Esophagus squamous epithelium (tissue), 4 donors: Measurements from ENCODE around the gene EPG5.

ENCODE experiments used
- POLR2A ChIP-seq, 4 donors: fragments of 450-650 bp; IDR thresholded peaks; one replicate each; pipeline ENCODE4 v1.6.1; 2017; ENCODE audit warnings: antibody characterized with exemption in 4 of 4, mild to moderate bottlenecking in 4 of 4, moderate library complexity in 3 of 4
- TF ChIP-seq, protein P1 (sequence below), 6 experiments: fragments of 450-650 bp in 4 of 6; fragments of 200-600 bp in 2 of 6; sonication (generic) in 2 of 6; IDR thresholded peaks; one replicate each; pipeline ENCODE4 v1.5.1; 2016 to 2019; ENCODE audit warnings: antibody characterized with exemption in 6 of 6, mild to moderate bottlenecking in 4 of 6, moderate library complexity in 4 of 6

DNA sequence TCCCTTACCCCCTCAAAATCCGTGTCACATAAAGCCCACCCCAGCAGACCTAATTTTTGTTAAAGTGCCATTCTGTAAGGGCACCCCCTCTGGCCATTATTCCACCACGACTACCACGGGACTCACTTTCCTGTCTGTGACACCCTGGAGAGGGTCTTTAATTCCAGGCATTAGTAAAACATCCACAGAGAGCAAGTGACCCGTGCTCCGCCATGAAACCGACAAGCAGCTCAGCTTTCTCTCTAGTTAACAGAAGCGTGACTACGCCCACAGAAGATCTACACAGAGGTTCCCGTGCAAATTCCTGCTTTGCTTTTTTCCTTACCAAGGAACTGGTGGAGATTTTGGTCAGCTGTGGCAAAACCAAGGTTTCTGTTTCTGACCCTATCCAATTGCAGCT lies 137.3 kb downstream of the EPG5 start:
- TF ChIP-seq, protein P1, sequence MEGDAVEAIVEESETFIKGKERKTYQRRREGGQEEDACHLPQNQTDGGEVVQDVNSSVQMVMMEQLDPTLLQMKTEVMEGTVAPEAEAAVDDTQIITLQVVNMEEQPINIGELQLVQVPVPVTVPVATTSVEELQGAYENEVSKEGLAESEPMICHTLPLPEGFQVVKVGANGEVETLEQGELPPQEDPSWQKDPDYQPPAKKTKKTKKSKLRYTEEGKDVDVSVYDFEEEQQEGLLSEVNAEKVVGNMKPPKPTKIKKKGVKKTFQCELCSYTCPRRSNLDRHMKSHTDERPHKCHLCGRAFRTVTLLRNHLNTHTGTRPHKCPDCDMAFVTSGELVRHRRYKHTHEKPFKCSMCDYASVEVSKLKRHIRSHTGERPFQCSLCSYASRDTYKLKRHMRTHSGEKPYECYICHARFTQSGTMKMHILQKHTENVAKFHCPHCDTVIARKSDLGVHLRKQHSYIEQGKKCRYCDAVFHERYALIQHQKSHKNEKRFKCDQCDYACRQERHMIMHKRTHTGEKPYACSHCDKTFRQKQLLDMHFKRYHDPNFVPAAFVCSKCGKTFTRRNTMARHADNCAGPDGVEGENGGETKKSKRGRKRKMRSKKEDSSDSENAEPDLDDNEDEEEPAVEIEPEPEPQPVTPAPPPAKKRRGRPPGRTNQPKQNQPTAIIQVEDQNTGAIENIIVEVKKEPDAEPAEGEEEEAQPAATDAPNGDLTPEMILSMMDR (IDR thresholded peaks at IDR 0.05) = no peak
- no peak for TF ChIP-seq POLR2A (IDR thresholded peaks at IDR 0.05)
